ENCODE data around the gene ITGAV.

DNA sequence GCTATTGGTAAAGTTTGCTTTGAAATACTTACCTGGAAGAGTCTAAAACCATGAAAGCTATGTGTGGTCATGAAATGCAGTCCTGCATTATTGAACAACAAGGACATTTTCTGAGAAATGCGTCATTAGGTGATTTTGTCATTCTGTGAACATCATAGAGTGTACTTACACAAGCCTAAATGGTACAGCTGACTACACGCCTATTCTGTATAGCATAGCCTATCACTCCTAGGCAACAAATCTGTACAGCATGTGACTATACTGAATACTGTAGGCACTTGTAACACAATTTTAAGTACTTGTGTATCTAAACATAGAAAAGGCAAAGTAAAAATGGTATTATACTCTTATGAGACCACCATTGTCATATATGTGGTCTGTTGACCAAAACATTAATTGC lies 112.2 kb downstream of the ITGAV start:
- TF ChIP-seq POLR2A (IDR thresholded peaks at IDR 0.05; ENCODE audit: low read depth, low read length) (no peak), POLR2AphosphoS5 (IDR thresholded peaks at IDR 0.05; ENCODE audit: insufficient read depth, low read depth, low read length) (no peak), EZH2 (IDR thresholded peaks at IDR 0.05; ENCODE audit: borderline replicate concordance, low read depth, low read length, severe bottlenecking) (no peak), MYC (IDR thresholded peaks at IDR 0.05; ENCODE audit: low read depth, low read length) (no peak), JUN (IDR thresholded peaks at IDR 0.05; ENCODE audit: borderline replicate concordance, insufficient read depth, insufficient read length, low read depth) (no peak), FOS (IDR thresholded peaks at IDR 0.05; ENCODE audit: borderline replicate concordance, insufficient read depth, low read length) (no peak)
- TF ChIP-seq, protein P1, sequence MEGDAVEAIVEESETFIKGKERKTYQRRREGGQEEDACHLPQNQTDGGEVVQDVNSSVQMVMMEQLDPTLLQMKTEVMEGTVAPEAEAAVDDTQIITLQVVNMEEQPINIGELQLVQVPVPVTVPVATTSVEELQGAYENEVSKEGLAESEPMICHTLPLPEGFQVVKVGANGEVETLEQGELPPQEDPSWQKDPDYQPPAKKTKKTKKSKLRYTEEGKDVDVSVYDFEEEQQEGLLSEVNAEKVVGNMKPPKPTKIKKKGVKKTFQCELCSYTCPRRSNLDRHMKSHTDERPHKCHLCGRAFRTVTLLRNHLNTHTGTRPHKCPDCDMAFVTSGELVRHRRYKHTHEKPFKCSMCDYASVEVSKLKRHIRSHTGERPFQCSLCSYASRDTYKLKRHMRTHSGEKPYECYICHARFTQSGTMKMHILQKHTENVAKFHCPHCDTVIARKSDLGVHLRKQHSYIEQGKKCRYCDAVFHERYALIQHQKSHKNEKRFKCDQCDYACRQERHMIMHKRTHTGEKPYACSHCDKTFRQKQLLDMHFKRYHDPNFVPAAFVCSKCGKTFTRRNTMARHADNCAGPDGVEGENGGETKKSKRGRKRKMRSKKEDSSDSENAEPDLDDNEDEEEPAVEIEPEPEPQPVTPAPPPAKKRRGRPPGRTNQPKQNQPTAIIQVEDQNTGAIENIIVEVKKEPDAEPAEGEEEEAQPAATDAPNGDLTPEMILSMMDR (IDR thresholded peaks at IDR 0.05; ENCODE audit: extremely low read depth in 1 of 2, insufficient read depth in 1 of 2, low read depth in 1 of 2, low read length in 2 of 2), result no peak
- TF ChIP-seq, protein P2, sequence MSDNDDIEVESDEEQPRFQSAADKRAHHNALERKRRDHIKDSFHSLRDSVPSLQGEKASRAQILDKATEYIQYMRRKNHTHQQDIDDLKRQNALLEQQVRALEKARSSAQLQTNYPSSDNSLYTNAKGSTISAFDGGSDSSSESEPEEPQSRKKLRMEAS (IDR thresholded peaks at IDR 0.05; ENCODE audit: insufficient read depth, insufficient read length), result no peak
